Measurements from ENCODE around the gene PKHD1. TPM values are rescaled to one million over a fixed set of nuclear protein-coding genes. Genes with fewer than 3 reads are reported as not detected.

PKHD1 gene, protein sequence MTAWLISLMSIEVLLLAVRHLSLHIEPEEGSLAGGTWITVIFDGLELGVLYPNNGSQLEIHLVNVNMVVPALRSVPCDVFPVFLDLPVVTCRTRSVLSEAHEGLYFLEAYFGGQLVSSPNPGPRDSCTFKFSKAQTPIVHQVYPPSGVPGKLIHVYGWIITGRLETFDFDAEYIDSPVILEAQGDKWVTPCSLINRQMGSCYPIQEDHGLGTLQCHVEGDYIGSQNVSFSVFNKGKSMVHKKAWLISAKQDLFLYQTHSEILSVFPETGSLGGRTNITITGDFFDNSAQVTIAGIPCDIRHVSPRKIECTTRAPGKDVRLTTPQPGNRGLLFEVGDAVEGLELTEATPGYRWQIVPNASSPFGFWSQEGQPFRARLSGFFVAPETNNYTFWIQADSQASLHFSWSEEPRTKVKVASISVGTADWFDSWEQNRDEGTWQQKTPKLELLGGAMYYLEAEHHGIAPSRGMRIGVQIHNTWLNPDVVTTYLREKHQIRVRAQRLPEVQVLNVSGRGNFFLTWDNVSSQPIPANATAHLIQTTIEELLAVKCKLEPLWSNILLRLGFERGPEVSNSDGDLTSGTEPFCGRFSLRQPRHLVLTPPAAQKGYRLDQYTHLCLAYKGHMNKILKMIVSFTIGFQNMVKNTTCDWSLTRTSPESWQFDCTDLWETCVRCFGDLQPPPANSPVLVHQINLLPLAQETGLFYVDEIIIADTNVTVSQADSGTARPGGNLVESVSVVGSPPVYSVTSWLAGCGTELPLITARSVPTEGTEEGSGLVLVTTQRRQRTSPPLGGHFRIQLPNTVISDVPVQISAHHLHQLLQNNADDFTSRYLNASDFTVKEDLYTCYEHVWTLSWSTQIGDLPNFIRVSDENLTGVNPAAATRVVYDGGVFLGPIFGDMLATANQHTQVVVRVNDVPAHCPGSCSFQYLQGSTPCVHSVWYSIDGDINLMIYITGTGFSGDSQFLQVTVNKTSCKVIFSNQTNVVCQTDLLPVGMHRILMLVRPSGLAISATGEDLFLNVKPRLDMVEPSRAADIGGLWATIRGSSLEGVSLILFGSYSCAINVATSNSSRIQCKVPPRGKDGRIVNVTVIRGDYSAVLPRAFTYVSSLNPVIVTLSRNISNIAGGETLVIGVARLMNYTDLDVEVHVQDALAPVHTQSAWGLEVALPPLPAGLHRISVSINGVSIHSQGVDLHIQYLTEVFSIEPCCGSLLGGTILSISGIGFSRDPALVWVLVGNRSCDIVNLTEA (N-terminal part only)
- 1 to 10 TPM; 2.1 to 6.8 (median 4.2) TPM for polyA plus RNA-seq (ENCODE audit: insufficient read length in 10 of 10)
- long read RNA-seq, donor 1 = 0 reads
- long read RNA-seq, donor 2 = 0 reads
- long read RNA-seq, donor 3 = 0 reads
- long read RNA-seq, donor 4 = 0 reads
- long read RNA-seq, donor 5 = 0 reads
- long read RNA-seq, donor 6 = 0 reads
- long read RNA-seq, donor 7 = 0 reads
- long read RNA-seq, donor 8 = 0 reads
- long read RNA-seq, donor 9 = 0 reads

- no peak for DNase-seq
These were observed at the start of gene PKHD1 for GRCh38 chr6:52087498-52087999. PKHD1 (minus strand) TSS chr6:52087613; CDS start chr6:52084933, 2,680 bp downstream.

DNA sequence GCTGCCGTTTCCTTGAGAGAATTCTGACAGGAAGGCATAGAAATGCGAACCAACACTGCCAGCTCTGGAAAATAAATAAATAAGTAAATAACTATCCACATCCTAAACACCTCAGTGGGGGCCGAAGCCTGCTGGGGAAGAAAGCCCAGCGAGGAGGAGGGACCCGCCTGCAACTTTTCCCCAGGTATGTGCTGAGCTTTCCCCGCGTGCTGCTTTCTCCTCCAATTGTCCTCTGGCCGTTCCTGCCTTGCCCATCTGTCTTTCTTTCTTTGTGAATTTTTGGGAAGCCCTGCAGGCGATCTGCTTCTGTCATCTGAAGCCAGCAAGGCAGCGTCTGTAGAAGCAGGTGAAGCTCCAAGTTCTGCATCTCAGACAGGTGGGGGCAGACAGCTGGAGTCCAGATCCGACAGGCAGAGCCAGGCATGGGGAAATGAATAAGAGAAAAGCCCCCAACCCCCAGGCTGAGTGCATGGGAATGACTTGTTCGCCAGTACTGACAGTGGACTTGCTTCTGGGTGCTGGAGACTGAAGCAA is 49.6 kb upstream of the PKHD1 start:
- DNase-seq = no peak

- peak; percentile 51 to 82 (median 67) for DNase-seq
These were observed 48.6 kb upstream of the PKHD1 start for GRCh38 chr6:52136055-52136454.

DNA sequence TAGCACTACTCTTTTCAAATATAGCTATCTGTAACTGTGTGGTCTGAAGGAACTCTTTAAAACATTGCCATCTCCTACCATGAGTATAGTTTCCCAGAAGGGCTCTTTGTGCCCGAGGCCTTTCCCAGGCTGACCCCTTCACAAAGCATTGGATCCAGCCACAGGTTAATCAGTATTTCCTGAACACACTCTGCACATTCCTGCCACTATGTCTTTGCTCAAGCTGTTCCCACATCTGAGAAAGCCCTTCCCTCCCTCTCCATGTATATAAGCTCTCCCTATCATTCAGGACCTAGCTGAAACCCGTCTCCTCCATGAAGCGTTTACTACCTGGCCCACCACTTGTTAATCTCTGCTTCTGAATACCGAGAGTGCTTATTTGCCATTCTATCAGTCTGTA is 47.8 kb upstream of the PKHD1 start:
- no peak for DNase-seq

DNA sequence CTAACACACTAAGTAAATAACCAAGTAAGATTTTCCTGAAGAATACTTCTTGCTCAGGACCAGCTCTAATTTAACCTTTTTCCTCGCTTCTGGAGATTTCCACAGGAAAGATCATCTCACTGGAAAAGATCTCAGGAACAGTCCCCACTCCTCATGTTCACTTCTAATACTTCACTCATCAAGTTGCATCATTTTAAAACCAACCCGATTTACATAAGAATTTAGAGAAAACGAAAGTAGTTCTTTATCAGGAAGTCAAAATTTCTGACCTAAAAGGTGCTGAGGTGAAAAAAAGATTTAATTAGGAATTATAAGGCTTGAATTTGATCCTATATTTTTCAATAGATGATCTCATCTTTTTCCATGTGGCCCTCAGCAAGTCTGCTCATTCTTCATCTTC is 46.6 kb upstream of the PKHD1 start:
- DNase-seq = no peak

DNA sequence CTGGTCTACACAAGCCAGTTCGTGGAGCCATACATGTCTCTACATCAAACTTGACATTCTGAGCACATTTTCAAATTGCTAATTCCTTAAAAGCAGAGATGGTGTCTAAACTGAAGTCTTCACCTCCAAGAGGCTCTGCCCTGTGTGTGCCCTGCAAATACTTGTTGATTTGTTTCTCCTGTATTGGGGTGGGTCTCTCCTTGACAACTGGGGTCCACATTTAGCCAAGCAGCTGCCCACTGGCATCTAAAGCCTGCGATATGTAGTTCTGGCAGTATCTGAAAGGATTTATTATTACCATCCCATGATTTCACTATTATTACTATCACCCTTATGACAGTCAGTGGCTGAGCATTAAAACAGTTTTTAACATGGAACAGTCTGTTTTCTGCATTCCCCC is 45.9 kb upstream of the PKHD1 start:
- no peak for DNase-seq

DNA sequence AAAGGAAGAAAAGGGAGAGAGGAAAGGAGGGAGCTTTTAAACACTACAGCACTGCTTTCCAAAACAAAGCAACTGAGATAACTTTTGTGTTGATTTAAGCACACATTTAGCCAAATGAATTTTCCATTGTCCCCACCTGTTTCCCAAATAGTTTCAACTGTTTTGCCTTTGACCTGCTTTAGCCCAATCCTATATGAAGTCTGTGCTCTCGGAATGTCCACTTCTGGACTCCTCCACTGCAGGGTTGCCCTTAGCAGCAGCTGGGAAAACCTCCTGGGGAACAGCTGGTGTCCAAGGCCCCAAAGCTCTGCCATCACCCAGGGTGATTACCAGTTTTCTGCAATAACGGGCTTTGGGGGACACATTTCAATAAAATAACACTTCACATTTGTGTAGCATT is 44.9 kb upstream of the PKHD1 start:
- no peak for DNase-seq

GRCh38 chr6:52130440-52130839 is 43.0 kb upstream of the PKHD1 start:
- DNase-seq = no peak

GRCh38 chr6:52127957-52128356 is 40.5 kb upstream of the PKHD1 start:
- no peak for DNase-seq

DNA sequence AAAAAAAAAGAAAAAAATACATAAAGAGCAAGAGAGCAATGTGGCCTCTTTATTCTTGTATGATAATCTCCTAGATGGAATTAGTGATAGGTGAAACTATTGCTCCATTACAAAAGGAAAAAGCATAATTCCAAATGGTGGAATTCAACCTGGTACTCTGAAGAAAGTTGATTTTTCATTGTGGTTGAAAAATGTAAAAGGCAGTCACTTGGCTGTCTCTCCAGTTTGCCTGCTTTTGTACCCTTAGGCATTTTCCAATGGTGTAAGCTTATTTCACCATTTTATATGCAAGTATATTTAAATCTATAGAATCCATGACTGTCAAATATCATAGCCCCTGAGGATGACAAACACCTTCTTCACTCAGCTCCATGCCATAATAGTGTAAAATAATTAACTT is 38.8 kb upstream of the PKHD1 start:
- no peak for DNase-seq

- no peak for DNase-seq
These were observed 38.2 kb upstream of the PKHD1 start for GRCh38 chr6:52125572-52125971.

DNA sequence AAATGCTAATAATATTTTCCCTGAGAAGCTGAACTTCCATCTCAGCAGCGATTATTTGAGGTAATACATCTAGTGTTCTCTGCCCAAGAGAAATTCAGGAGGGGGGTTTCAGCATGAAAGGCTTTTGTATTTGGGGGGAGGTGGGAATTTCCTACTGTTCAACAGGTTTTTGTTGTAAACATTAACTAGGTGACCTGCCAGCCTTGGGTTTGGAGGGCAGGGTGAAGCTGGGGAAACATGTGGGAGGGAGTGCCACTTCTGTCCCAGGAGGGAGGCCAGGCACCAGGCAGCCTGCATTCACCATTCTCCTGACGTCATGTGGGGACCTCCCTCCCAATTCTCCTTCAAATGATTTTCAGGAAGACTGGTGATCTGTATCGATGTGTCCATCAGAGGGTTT is 37.7 kb upstream of the PKHD1 start:
- no peak for DNase-seq

- no peak for DNase-seq
These were observed 37.0 kb upstream of the PKHD1 start for GRCh38 chr6:52124126-52125121.

DNA sequence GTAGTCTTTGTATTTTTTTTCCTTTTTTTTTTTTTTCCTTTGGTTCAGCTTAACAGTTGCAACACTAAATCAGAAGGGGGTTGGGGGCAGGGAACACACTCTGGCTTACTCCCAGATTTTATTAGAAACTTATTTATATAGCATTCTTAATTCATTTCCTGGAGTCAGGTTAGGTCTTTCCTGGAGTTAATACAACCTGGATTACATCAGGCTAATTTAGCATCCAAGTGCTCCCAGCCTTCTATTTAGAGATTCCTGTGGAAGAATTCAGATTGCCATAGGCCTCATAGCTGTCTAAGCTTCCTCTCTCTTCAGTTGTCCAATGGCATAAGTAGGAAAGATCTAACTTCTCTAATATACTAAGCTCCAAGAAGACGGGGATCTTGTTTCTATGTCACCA is 35.8 kb upstream of the PKHD1 start:
- DNase-seq = no peak

DNA sequence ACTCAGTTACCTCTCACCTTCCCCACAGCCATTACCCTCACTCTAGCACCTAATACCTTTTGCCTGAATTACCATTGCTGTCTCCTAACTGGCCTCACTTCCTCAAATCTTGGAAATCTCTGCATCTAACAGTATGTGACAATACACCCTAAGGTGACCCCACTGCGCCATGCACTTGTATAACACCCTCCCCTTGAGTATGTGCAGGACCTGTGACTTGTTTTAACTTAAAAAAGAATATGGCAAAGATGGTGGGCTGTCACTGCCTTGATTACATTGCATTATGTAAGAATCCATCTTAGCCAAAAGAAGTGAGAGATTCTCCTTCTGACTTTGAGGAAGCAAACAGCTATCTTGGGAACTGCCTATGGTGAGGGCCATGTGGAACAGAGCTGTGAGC is 29.9 kb upstream of the PKHD1 start:
- DNase-seq = no peak

- DNase-seq = peak; percentile 36 to 62 (median 40)
These were observed 29.2 kb upstream of the PKHD1 start for GRCh38 chr6:52116605-52116948.

DNA sequence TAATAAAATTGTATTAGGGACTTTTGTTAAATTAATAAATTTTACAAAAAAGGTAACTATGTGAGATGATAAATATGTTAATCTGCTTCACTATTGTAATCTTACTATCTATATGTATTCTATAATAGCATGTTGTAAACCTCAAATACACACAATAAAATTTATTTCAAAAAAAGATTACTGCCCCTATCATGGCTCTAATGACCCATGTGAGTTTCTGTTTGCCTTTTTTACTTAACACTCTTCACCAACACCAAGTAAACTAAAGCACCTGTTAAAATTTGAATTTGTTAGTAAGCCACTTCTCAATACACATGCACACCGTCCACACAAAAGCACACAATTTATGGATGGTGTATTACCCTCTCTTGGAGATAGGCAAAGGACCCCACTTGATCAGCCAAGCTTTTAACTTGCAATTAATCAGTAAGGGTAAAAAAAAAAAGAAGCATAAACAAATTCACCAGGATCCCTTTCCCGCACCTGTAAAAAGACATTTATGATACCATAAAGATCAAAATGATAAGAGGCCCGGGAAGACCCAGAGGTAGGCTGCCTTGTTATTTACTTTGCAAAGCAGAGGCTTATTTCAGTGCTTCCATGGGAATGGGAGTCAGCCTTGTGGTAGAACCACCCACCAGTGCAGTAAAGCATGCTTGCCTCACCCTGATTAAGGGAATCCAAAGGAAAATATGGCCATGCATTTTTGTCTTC is 28.6 kb upstream of the PKHD1 start:
- no peak for DNase-seq

DNA sequence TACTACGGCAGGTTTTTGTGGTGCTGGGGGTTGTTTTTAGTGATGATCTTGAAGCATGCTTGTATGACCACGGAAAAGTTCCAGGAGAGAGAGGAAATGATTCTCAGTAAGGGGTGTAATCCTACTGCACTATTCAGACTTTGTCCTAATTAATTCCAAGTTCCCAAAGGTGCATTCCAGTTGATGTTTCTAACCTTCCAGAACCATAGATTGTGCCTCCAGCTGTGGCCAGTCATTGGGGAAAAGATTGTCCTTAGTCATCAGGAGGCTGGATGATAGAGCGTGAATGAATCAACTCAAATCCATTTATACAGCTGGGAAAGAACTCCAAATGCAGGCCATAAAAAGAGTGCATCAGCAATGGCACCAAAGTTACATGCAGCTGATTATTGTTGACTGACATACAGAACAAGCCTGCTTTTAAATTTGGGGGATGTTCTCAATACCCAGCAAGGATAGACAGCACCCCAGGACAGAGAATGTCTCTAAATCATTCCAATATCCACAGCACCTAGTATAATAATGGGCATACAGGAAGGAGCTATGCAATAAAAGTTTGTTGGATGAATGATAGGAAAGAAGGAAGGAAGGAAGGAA is 27.8 kb upstream of the PKHD1 start:
- DNase-seq = no peak

- DNase-seq = no peak
These were observed 21.8 kb upstream of the PKHD1 start for GRCh38 chr6:52109171-52109571.
